ENCODE measurements around the gene PCK1.

The PCK1 gene

GRCh38 chr20:57608516-57608915 lies 47.6 kb downstream of the PCK1 start:
- no peak for DNase-seq

- DNase-seq, result no peak
Measured at GRCh38 chr20:57609086-57609841, 48.4 kb downstream of the PCK1 start.

GRCh38 chr20:57609842-57610167 lies 48.9 kb downstream of the PCK1 start:
- no peak for DNase-seq

- DNase-seq, result no peak
Measured at GRCh38 chr20:57610261-57610952, 49.5 kb downstream of the PCK1 start.

- no peak for DNase-seq
Measured at GRCh38 chr20:57611586-57612311, 50.8 kb downstream of the PCK1 start.

- no peak for DNase-seq
Measured at GRCh38 chr20:57612436-57612835, 51.5 kb downstream of the PCK1 start.

GRCh38 chr20:57612916-57613315 lies 52.0 kb downstream of the PCK1 start:
- DNase-seq, result no peak

- DNase-seq, result no peak
Measured at GRCh38 chr20:57613481-57613921, 52.6 kb downstream of the PCK1 start.

- no peak for DNase-seq
Measured at GRCh38 chr20:57614490-57615444, 53.9 kb downstream of the PCK1 start.

- DNase-seq, result no peak
Measured at GRCh38 chr20:57615445-57615811, 54.5 kb downstream of the PCK1 start.

GRCh38 chr20:57616143-57616951 lies 55.4 kb downstream of the PCK1 start:
- no peak for DNase-seq

- DNase-seq, result no peak
Measured at GRCh38 chr20:57617079-57617795, 56.3 kb downstream of the PCK1 start.

Measured in bone marrow (tissue), 2 donors.